K562 (cell line): ENCODE measurements around the gene AGFG2. TPM values are rescaled to one million over a fixed set of nuclear protein-coding genes. Genes with fewer than 3 reads are reported as not detected.
A peak's percentile ranks its signal among the peaks of the same experiment; 100 is the strongest.

ENCODE experiments used
- ATAC-seq: fragments of 200-7000 bp; cut with Tn5 transposase; 3 replicates; pipeline ENCODE4 v1.9.1; 2020; ENCODE audit warnings: moderate library complexity
- BruUV-seq: library from RNA; stranded (reverse); fragments of 400-500 nt; replicated peaks from 2 replicates; lab custom pipeline; 2021; lab: Mats Ljungman, UMichigan
- CTCF ChIA-PET: fragments of 300-600 bp; formaldehyde crosslinking; extraction: SDS; loops from one replicate; lab custom pipeline; 2021; ENCODE audit warnings: low intra/inter-chr PET ratio; lab: Yijun Ruan, JAX
- POLR2A ChIA-PET: fragments of 300-600, 350-650 bp; sonication (Branson Sonifier 250); formaldehyde crosslinking; extraction: SDS; loops from one replicate; lab custom pipeline; 2021; ENCODE audit warnings: antibody characterized with exemption, inconsistent platforms; lab: Yijun Ruan, JAX
- DNase-seq, 4 experiments: peaks; one replicate each; pipeline versions ENCODE4 v3.0.0 to v3.0.0-alpha.2; 2011 to 2018; ENCODE audit warnings: low spot score in 3 of 4, mixed read lengths in 3 of 4; ENCODE audit errors: extremely low read depth in 1 of 4
- FAIRE-seq: peaks from 2 replicates; lab custom pipeline; 2011; peaks lifted over from hg19 to GRCh38; lab: Jason Lieb, UNC
- H2AFZ ChIP-seq: 2 replicates; pipeline ENCODE4 v1.6.0; 2011; ENCODE audit warnings: low read depth, low read length, control low read depth, inconsistent platforms
- H3K27ac ChIP-seq: fragments of 200-600 bp; 3 replicates; pipeline ENCODE4 v1.8.0; 2011; ENCODE audit warnings: low read depth, mild to moderate bottlenecking, control low read depth, inconsistent platforms, low read length, moderate library complexity, mixed read lengths; ENCODE audit errors: extremely low read depth
- H3K27me3 ChIP-seq, 2 experiments: fragments of 300-600 bp in 1 of 2; 2 replicates in 1 of 2; 3 replicates in 1 of 2; pipeline versions ENCODE4 v1.6.0 to v1.8.0; 2011; ENCODE audit warnings: inconsistent platforms in 2 of 2, low read length in 2 of 2, mild to moderate bottlenecking in 1 of 2, mixed read lengths in 1 of 2, moderate library complexity in 1 of 2; ENCODE audit not compliant: control insufficient read depth in 2 of 2, insufficient read depth in 2 of 2
- H3K36me3 ChIP-seq: fragments of 300-600 bp; 3 replicates; pipeline ENCODE4 v1.8.0; 2011; ENCODE audit warnings: mild to moderate bottlenecking, low read length, inconsistent platforms; ENCODE audit not compliant: control insufficient read depth, insufficient read depth
- H3K4me1 ChIP-seq, 2 experiments: fragments of 200-600 bp in 1 of 2; replicated peaks in 1 of 2; 2 replicates in 1 of 2; 3 replicates in 1 of 2; pipeline versions ENCODE4 v1.5.1 to v1.8.0; 2011; ENCODE audit warnings: inconsistent platforms in 2 of 2, low read length in 2 of 2, mild to moderate bottlenecking in 1 of 2, mixed read lengths in 1 of 2, moderate library complexity in 1 of 2; ENCODE audit not compliant: control insufficient read depth in 2 of 2, insufficient read depth in 2 of 2
- H3K4me2 ChIP-seq: 2 replicates; pipeline ENCODE4 v1.6.1; 2011; ENCODE audit warnings: low read length, control low read depth, inconsistent platforms, mixed read lengths; ENCODE audit not compliant: insufficient read depth
- H3K4me3 ChIP-seq: fragments of 200-600 bp; sonication (generic), shearing (Covaris generic); 2 replicates; pipeline ENCODE4 v1.5.1; 2016; ENCODE audit warnings: control low read depth, inconsistent platforms
- H3K79me2 ChIP-seq: fragments of 200-600 bp; 3 replicates; pipeline ENCODE4 v1.8.0; 2011; ENCODE audit warnings: low read length, inconsistent platforms; ENCODE audit not compliant: control insufficient read depth, insufficient read depth
- H3K9ac ChIP-seq, 2 experiments: 2 replicates each; pipeline versions ENCODE4 v1.6.0 to v1.6.1; 2011; ENCODE audit warnings: low read depth in 2 of 2, low read length in 2 of 2, control low read depth in 1 of 2, inconsistent platforms in 1 of 2, mild to moderate bottlenecking in 1 of 2, mixed read lengths in 1 of 2; ENCODE audit not compliant: insufficient read depth in 1 of 2
- H3K9me1 ChIP-seq: one replicate; pipeline ENCODE4 v1.6.0; 2011; ENCODE audit warnings: inconsistent platforms, mild to moderate bottlenecking, low read length, moderate library complexity; ENCODE audit not compliant: control insufficient read depth, insufficient read depth
- H3K9me3 ChIP-seq: replicated peaks from 2 replicates; pipeline ENCODE4 v1.5.1; 2011; ENCODE audit warnings: low read depth, low read length, inconsistent platforms; ENCODE audit not compliant: control insufficient read depth, insufficient read depth
- H4K20me1 ChIP-seq: replicated peaks from 2 replicates; pipeline ENCODE4 v1.6.1; 2011; ENCODE audit warnings: low read length, inconsistent platforms, mixed read lengths; ENCODE audit not compliant: control insufficient read depth, insufficient read depth
- ARID4B ChIP-seq: sonication (generic); formaldehyde crosslinking; IDR thresholded peaks from 2 replicates; pipeline ENCODE4 v1.8.0; 2022; ENCODE audit warnings: mild to moderate bottlenecking, missing genetic modification reagents
- BRCA1 ChIP-seq, 2 experiments: fragments of 450-650 bp in 1 of 2; sonication (generic) in 1 of 2; formaldehyde crosslinking in 1 of 2; IDR thresholded peaks; 2 replicates each; pipeline versions ENCODE4 v1.5.0 to v1.6.1; 2017 to 2020; ENCODE audit warnings: mild to moderate bottlenecking in 1 of 2, missing genetic modification reagents in 1 of 2
- EGR1 ChIP-seq: fragments of 450-650 bp; conservative IDR thresholded peaks from 2 replicates; pipeline ENCODE4 v1.6.1; 2017; ENCODE audit warnings: mild to moderate bottlenecking
- ELF4 ChIP-seq: fragments of 450-650 bp; formaldehyde crosslinking; IDR thresholded peaks from 2 replicates; pipeline ENCODE4 v1.4.0; 2022; ENCODE audit warnings: missing genetic modification characterization
- FOXA3 ChIP-seq, 2 experiments: fragments of 450-650 bp in 1 of 2; sonication (generic) in 1 of 2; formaldehyde crosslinking; IDR thresholded peaks in 1 of 2; conservative IDR thresholded peaks in 1 of 2; 2 replicates each; pipeline versions ENCODE4 v1.4.0 to v1.8.0; 2020 to 2022; ENCODE audit warnings: mild to moderate bottlenecking in 2 of 2, missing genetic modification reagents in 1 of 2
- FUS ChIP-seq: fragments of 200-400 bp; formaldehyde crosslinking; optimal IDR thresholded peaks from 2 replicates; pipeline ENCODE3; 2017; ENCODE audit warnings: low read depth, low read length
- HMGN3 ChIP-seq: IDR thresholded peaks from 2 replicates; pipeline ENCODE4 v1.6.1; 2011; ENCODE audit warnings: borderline replicate concordance, low read depth, mild to moderate bottlenecking, mixed read lengths, low read length; ENCODE audit not compliant: insufficient read length; ENCODE audit errors: extremely low read depth
- HNRNPUL1 ChIP-seq: fragments of 200-400 bp; formaldehyde crosslinking; IDR thresholded peaks from 2 replicates; pipeline ENCODE4 v1.6.1; 2017; ENCODE audit warnings: low read length
- L3MBTL2 ChIP-seq: fragments of 450-650 bp; IDR thresholded peaks from 2 replicates; pipeline ENCODE4 v1.6.1; 2016; ENCODE audit warnings: mild to moderate bottlenecking, moderate library complexity
- NBN ChIP-seq: fragments of 450-650 bp; IDR thresholded peaks from 2 replicates; pipeline ENCODE4 v1.6.1; 2016; ENCODE audit warnings: low read depth, mild to moderate bottlenecking
- NFYB ChIP-seq: IDR thresholded peaks from 2 replicates; pipeline ENCODE4 v1.6.1; 2011; ENCODE audit warnings: mild to moderate bottlenecking, moderate library complexity; ENCODE audit not compliant: insufficient read length; ENCODE audit errors: extremely low read depth
- RBFOX2 ChIP-seq: fragments of 200-400 bp; formaldehyde crosslinking; IDR thresholded peaks from 2 replicates; pipeline ENCODE4 v1.6.1; 2017; ENCODE audit warnings: low read depth, mild to moderate bottlenecking, low read length, moderate library complexity
- SAFB2 ChIP-seq: fragments of 200-400 bp; formaldehyde crosslinking; IDR thresholded peaks from 2 replicates; pipeline ENCODE4 v1.6.1; 2018; ENCODE audit warnings: borderline replicate concordance, low read length, low read depth, moderate library complexity; ENCODE audit not compliant: severe bottlenecking
- TEAD1 ChIP-seq, 2 experiments: fragments of 450-650 bp in 1 of 2; sonication (generic) in 1 of 2; formaldehyde crosslinking; IDR thresholded peaks; 2 replicates each; pipeline versions ENCODE4 v1.4.0 to v1.8.0; 2020 to 2022; ENCODE audit warnings: mild to moderate bottlenecking in 2 of 2, missing genetic modification reagents in 1 of 2
- ZNF175 ChIP-seq: fragments of 200-800 bp; sonication (Bioruptor generic); IDR thresholded peaks from 2 replicates; pipeline ENCODE4 v1.6.1; 2016; ENCODE audit warnings: low read depth, mild to moderate bottlenecking, missing genetic modification characterization, missing compliant biosample characterization
- ZNF589 ChIP-seq: fragments of 200-800 bp; sonication (Bioruptor generic); IDR thresholded peaks from 2 replicates; pipeline ENCODE4 v1.6.1; 2016; ENCODE audit warnings: low read depth, missing genetic modification characterization, missing compliant biosample characterization
- WGBS: fragments of 100-300 bp; shearing (Covaris generic); methylation state at CpG from one replicate; pipeline ENCODE4 v1.1.6; 2016; ENCODE audit warnings: low coverage, mixed read lengths; ENCODE audit not compliant: insufficient coverage; ENCODE audit errors: missing lambda C conversion rate; 5-methylcytosine and 5-hydroxymethylcytosine counted together
- in situ Hi-C: fragments of 300-500 bp; cut with MboI; formaldehyde crosslinking; loops from 4 replicates; pipeline ENCODE4 v1.15.0; 2018; ENCODE audit warnings: inconsistent platforms, mixed read lengths
- intact Hi-C: fragments of 100-400 bp; cut with micrococcal nuclease; formaldehyde crosslinking; loops from 2 replicates; pipeline ENCODE4 v1.14.2; 2022
- polyA plus RNA-seq, 8 experiments: library from polyadenylated mRNA; depleted of rRNA in 4 of 8; stranded (reverse) in 5 of 8; unstranded in 3 of 8; fragments of >200 nt; fragmentation: Nextera tagmentation in 2 of 8; fragmentation: Illumina TruSeq in 1 of 8; extraction: Ambion mirVana in 2 of 8; extraction: Trizol in 1 of 8; gene quantifications; 2 replicates each; pipeline versions ENCODE4 v1.2.1 to v1.2.3, GENCODE V29; 2011 to 2014; ENCODE audit warnings: inconsistent platforms in 1 of 8, missing spikeins in 1 of 8
- total RNA-seq, 7 experiments: library from RNA; depleted of rRNA in 6 of 7; stranded (reverse); fragments of >200 nt in 6 of 7; fragmentation: Illumina TruSeq in 2 of 7; extraction: Trizol in 2 of 7; gene quantifications; 2 replicates each; pipeline versions ENCODE4 v1.2.1 to v1.2.3, GENCODE V29; 2011 to 2021; ENCODE audit warnings: low replicate concordance in 1 of 7

The AGFG2 gene
- total and polyA plus RNA-seq, 9 of the 15 experiments (the other 6 are each of a cell fraction or from before 2014, with no cell fraction given) = 0.31 to 23.1 (median 6.5) TPM

GRCh38 chr7:100583132-100584053 lies 44.4 kb downstream of the AGFG2 start:
- BruUV-seq = TSS peak; percentile 17
- POLR2A ChIA-PET = interaction anchor here (0.5 to 1.5 kb wide), 5 partner anchors 23 to 140 kb away, joined by 3 read pairs; no protein-coding TSS in a partner anchor
- no peak for TF ChIP-seq NFYB
- TF ChIP-seq NBN = no peak
- TF ChIP-seq ELF4 = no peak
- TF ChIP-seq ZNF175 (CRISPR knock-in tag) = 0 out of 2 replicates have a peak, but pooled peaks have one; percentile 47
- TF ChIP-seq FOXA3 (CRISPR knock-in tag; conservative IDR thresholded peaks at IDR 0.05 in 1 of 2, IDR thresholded peaks at IDR 0.05 in 1 of 2) = 0 out of 4 replicates have a peak, but pooled peaks of 1 of the 2 experiments have one; percentile 50
- 0 out of 4 replicates have a peak, but pooled peaks of 1 of the 2 experiments have one; percentile 25 for TF ChIP-seq TEAD1 (CRISPR knock-in tag; IDR thresholded peaks at IDR 0.05)
- TF ChIP-seq ZNF589 (CRISPR knock-in tag) = no peak
- 0 out of 2 replicates have a peak, but pooled peaks have one; percentile 13 for TF ChIP-seq EGR1
- no peak for TF ChIP-seq SAFB2
- no peak for TF ChIP-seq HNRNPUL1
- TF ChIP-seq HMGN3 = no peak
- no peak for TF ChIP-seq FUS
- TF ChIP-seq L3MBTL2 = no peak
- no peak for TF ChIP-seq BRCA1 (IDR thresholded peaks at IDR 0.05)
- no peak for TF ChIP-seq BRCA1 (CRISPR knock-in tag; IDR thresholded peaks at IDR 0.05)
- peak; percentile 50; the same call in 1 of the 2 replicates for TF ChIP-seq ARID4B (CRISPR knock-in tag)
- 0 out of 2 replicates have a peak, but pooled peaks have one; percentile 14 for TF ChIP-seq RBFOX2

More at GRCh38 chr7:100583132-100584053, 44.4 kb downstream of the AGFG2 start:
- Histone ChIP-seq H2AFZ (no peak overlapping the region; the same call in 1 of the 2 replicates), H3K4me2 (peak overlapping the region; percentile 12; the same call in 1 of the 2 replicates), H3K36me3 (peaks cover 57% of the 10 kb centered on the region), H3K27ac (0 out of 3 replicates have a peak overlapping the region, but pooled peaks have one; percentile 14), H3K9me3 (no peaks in the 10 kb centered on the region), H3K79me2 (peaks cover 31% of the 10 kb centered on the region), H3K9me1 (peaks cover 12% of the 10 kb centered on the region), H3K4me1 (peaks cover 26 to 62% of the 10 kb centered on the region in 2 experiments), H3K4me3 (peak overlapping the region; percentile 0; the same call in 1 of the 2 replicates), H3K27me3 (no peaks in the 10 kb centered on the region), H3K9ac (peak overlapping the region in 1 of 2 experiments; percentile 80; a peak in 2 of 4 replicates), H4K20me1 (peaks cover 24% of the 10 kb centered on the region)
- in situ Hi-C loops = no loop called here
- DNase-seq = peak in 1 of 4 experiments; percentile 58
- intact Hi-C loops = no loop called here
- FAIRE-seq = no peak
- 52% methylated on average over 23 of the region's 23 CpGs for WGBS
- no peak for ATAC-seq
- CTCF ChIA-PET = no interaction called here
